ENCODE data around the gene MRPL44. TPM values are rescaled to one million over a fixed set of nuclear protein-coding genes. Genes with fewer than 3 reads are reported as not detected.
A peak's percentile ranks its signal among the peaks of the same experiment; 100 is the strongest.

MRPL44 gene
- total and polyA plus RNA-seq, 2 of the 8 experiments (the other 6 are each of a cell fraction or from before 2014, with no cell fraction given) = 32.0 to 53.2 TPM

DNA sequence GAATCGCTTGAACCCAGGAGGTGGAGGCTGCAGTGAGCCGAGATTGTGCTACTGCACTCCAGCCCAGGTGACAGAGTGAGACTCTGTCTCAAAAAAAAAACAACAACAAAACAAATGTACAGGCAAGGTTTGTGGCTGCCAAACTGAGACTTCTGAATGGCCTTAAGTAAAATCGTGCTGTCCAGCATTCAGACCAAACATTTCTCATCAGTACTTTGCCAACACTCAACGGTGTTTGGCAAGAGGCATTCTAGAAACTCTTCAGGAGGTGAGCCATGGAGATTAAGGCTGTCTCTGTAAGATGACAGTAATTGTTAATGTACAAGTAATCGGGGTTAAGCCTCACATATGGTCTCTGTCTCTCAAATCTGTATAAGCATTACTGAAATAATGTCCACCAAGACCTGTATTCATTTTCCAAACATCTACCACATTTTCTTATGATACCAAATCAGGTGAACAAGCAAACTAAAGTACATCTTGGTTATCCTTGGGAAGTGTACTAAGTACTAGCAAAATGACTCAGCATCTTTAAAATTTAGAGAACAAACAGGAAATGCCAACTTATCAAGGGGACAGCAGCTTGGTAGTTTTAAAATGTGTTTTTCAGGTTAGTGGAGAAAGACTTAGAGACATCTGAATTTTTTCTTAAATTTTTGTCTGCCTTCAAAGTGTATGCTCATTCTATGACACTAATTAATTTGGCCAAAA lies 52.5 kb downstream of the MRPL44 start:
- Histone ChIP-seq H3K4ac (replicated peaks; ENCODE audit: insufficient read length, low read depth, low read length) (no peak overlapping the region), H3K9ac (replicated peaks in 1 of 4; ENCODE audit: extremely low read depth in 1 of 4, low read depth in 3 of 4, low read length in 3 of 4) (no peak overlapping the region)
- WGBS, 2 experiments (ENCODE audit: extremely low coverage in 1 of 2, insufficient coverage in 1 of 2, insufficient read length in 1 of 2, insufficient replicate concordance in 2 of 2, low coverage in 1 of 2, low lambda C conversion rate in 2 of 2, missing lambda C conversion rate in 1 of 2) = 86% methylated on average over 5 of the region's 5 CpGs; no CpG with 5 or more reads in 1 of the 2 experiments

More for the DNA sequence above, 52.5 kb downstream of the MRPL44 start:
- H3K4me2 ChIP-seq (ENCODE audit: insufficient read depth in 1 of 2, low read depth in 2 of 2, low read length in 2 of 2) = no peak overlapping the region
- ChIA-PET CTCF (ENCODE audit: partially characterized antibody) (interaction anchor here (2.0 to 4.6 kb wide), 2 partner anchors 16 to 275 kb away, joined by 5 to 30 read pairs; no protein-coding TSS in a partner anchor), POLR2A (ENCODE audit: partially characterized antibody) (interaction anchor here (0.8 to 1.1 kb wide), 2 partner anchors 17 to 53 kb away, joined by 3 to 4 read pairs; partner anchors contain the start of gene MRPL44)
- H4K5ac ChIP-seq (ENCODE audit: insufficient read length, low read depth, low read length) = no peak overlapping the region
- no peak overlapping the region for H2AFZ ChIP-seq (ENCODE audit: low read length)
- H3K14ac ChIP-seq (ENCODE audit: insufficient read length) = no peak overlapping the region
- no peaks in the 10 kb centered on the region for H3K9me3 ChIP-seq (ENCODE audit: insufficient read depth in 2 of 2, low read depth in 1 of 2, low read length in 1 of 2)
- H3K56ac ChIP-seq (replicated peaks; ENCODE audit: insufficient read length, low read depth, low read length) = no peak overlapping the region
- no peak overlapping the region for H2BK12ac ChIP-seq (ENCODE audit: low read depth, low read length)
- H3K36me3 ChIP-seq (ENCODE audit: control insufficient read depth in 2 of 4, insufficient read depth in 4 of 4, low read length in 3 of 4) = no peaks in the 10 kb centered on the region
- no peaks in the 10 kb centered on the region for H3K79me1 ChIP-seq (ENCODE audit: low read depth, low read length)
- H2BK15ac ChIP-seq (ENCODE audit: low read length) = no peak overlapping the region
- H2BK5ac ChIP-seq (ENCODE audit: low read depth, low read length) = no peak overlapping the region; the same call in 1 of the 2 replicates
- no peaks in the 10 kb centered on the region for H3K23me2 ChIP-seq (ENCODE audit: low read depth, low read length)
- H3K4me3 ChIP-seq (ENCODE audit: extremely low read depth in 1 of 4, insufficient read depth in 2 of 4, low read depth in 3 of 4, low read length in 4 of 4) = no peak overlapping the region
- peaks cover 0 to 6% (median 3%) of the 10 kb centered on the region in 4 experiments; a peak in 5 of 7 replicates for H3K4me1 ChIP-seq (replicated peaks in 1 of 4; ENCODE audit: control insufficient read depth in 3 of 4, insufficient read depth in 4 of 4, low read length in 3 of 4)
- no peak overlapping the region; the same call in 1 of the 2 replicates for H2BK20ac ChIP-seq (ENCODE audit: low read length)
- DNase-seq (ENCODE audit: low read depth in 1 of 2, low spot score in 2 of 2) (no peak), FAIRE-seq (no peak)
- TF ChIP-seq E2F6 (IDR thresholded peaks at IDR 0.05) (no peak), SRF (IDR thresholded peaks at IDR 0.05; ENCODE audit: low read depth, low read length) (no peak), RBBP5 (IDR thresholded peaks at IDR 0.05; ENCODE audit: borderline replicate concordance, low read depth, low read length) (no peak), MAFK (IDR thresholded peaks at IDR 0.05; ENCODE audit: low read depth, low read length) (peak; percentile 11; the same call in 1 of the 2 replicates), TAF7 (optimal IDR thresholded peaks at IDR 0.05; ENCODE audit: borderline replicate concordance, low read depth, low read length) (no peak), POLR2AphosphoS5 (IDR thresholded peaks at IDR 0.05; ENCODE audit: low read depth, low read length) (no peak)
- no peak overlapping the region for H3K18ac ChIP-seq (ENCODE audit: extremely low read depth, low read length)
- no peak overlapping the region for H3K23ac ChIP-seq (ENCODE audit: insufficient read length)
- H3K27ac ChIP-seq (ENCODE audit: low read depth, low read length) = no peak overlapping the region
- no peak overlapping the region for H4K8ac ChIP-seq (ENCODE audit: extremely low read depth, insufficient read depth, low read length)
- no peak overlapping the region for H2BK120ac ChIP-seq (replicated peaks; ENCODE audit: low read depth, low read length)
- no peak overlapping the region for H4K91ac ChIP-seq (replicated peaks; ENCODE audit: insufficient read length, low read length)
- no peaks in the 10 kb centered on the region for H3K27me3 ChIP-seq (replicated peaks in 1 of 4; ENCODE audit: control insufficient read depth in 3 of 4, extremely low read depth in 1 of 4, insufficient read depth in 3 of 4, low read length in 3 of 4)
- no peak overlapping the region for H2AK5ac ChIP-seq (ENCODE audit: low read depth, low read length)
- H4K20me1 ChIP-seq (replicated peaks in 1 of 2; ENCODE audit: control insufficient read depth in 1 of 2, insufficient read depth in 2 of 2, low read length in 2 of 2) = no peaks in the 10 kb centered on the region
- no peaks in the 10 kb centered on the region for H3K79me2 ChIP-seq (ENCODE audit: control insufficient read depth in 1 of 2, insufficient read depth in 2 of 2, low read length in 2 of 2)

All from H1 (cell line).